NT2/D1 (cell line): ENCODE measurements around the gene TUBA4B.

Experiments used
- SUZ12 ChIP-seq: IDR thresholded peaks from 2 replicates; pipeline ENCODE4 v1.6.1; 2011; ENCODE audit not compliant: insufficient read length, insufficient read depth; ENCODE audit errors: extremely low read depth
- ZNF274 ChIP-seq: IDR thresholded peaks from 2 replicates; pipeline ENCODE4 v1.6.1; 2011; ENCODE audit warnings: mild to moderate bottlenecking, low read depth, low read length

DNA sequence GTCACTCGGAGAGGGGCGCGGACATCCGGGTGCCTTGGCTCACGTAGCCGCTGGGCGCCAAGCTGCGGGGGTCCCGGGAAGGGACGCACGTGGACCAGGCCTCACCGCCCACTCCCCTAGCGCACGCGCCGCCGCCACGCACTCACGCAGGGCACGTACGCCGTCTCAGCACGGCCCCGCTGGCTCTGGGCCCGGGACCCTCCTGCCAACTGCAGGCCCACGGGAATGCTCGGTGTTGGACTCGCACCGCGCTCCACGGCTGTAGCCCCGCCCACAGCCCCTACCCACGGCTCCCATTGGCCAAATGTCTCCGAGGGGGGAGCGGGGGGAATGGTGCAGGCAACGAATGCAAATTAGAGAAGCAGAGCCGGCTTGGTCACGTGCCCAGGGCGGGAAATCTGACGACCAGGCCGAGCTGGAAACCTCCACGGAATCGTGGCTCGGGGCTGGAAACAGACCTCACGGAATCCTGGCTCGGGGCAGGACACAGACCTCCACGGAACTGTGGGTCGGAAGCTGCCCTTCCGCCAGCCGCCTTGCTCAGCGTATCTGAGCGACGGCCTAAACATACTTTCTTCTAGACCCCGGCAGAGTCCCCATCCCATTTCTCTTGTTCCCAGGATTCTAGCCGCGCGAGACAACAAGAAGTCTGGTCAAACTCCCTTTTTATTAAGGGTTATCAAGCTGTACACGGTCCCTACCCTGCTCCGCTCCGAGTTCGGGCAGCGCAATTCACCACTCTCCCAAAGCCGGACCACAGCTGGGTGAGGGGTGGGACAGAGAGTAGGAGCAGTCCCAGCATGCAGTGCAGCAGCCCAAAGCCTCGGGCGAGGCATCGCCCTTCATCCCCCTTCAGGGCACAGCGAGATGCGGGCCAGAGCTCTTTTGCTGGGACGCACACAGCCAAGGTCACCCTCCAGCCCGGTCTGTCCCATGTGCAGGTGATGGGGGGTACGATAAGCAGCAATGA, 34.0 kb upstream of the TUBA4B start, which contains the start of gene ABCB6:
- TF ChIP-seq ZNF274 (no peak), SUZ12 (no peak)
